Embryonic facial prominence (tissue), 1 donor: ENCODE results near the gene CXCL8.
"Not testable (repeated sequence)": the region's sequence is repeated elsewhere in the genome, so short reads cannot be mapped to it uniquely, and the experiment has no call there.

ENCODE experiments used
- DNase-seq: peaks from one replicate; pipeline ENCODE4 v3.0.0-alpha.2; 2016; ENCODE audit errors: extremely low spot score

The CXCL8 gene

GRCh38 chr4:73743281-73743680 is 2.9 kb downstream of the CXCL8 start:
- no peak for DNase-seq

DNA sequence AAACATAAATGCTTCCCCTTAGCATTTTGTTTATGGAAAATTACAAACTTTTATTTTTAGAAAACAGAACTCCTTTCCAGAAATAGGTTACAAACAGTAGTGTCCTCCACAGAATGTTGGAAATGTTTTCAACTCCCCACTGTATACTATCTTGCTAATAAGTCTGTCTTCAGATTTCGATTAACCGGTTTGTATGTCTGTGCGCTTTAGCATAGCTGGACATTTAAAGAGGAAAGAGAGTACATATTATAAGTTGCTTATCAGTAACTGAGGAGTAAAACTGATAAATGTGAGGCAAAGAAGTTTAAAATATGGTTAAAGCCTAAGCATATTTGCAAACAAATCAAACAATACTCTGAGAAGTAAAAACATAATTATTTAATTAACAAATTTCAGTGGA is 3.4 kb downstream of the CXCL8 start:
- no peak for DNase-seq

DNA sequence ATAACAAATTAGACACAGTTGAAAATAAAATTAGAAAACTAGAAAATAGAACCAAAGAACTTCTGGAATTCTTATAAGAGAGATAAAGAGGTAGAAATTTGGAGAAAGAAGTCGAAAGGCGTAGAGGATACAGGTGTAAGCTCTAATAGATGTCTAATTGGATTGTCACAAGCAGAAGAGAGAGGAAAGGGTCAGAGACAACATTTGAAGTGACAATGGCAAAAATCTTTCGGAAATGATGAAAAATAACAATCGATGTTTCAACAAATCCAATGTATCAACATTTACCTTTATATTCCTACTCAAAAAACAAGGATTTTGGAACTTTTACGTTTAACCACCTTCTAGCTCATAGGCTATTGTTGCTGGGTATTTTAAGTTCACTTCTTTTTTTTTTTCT is 3.8 kb downstream of the CXCL8 start:
- DNase-seq: no peak

DNA sequence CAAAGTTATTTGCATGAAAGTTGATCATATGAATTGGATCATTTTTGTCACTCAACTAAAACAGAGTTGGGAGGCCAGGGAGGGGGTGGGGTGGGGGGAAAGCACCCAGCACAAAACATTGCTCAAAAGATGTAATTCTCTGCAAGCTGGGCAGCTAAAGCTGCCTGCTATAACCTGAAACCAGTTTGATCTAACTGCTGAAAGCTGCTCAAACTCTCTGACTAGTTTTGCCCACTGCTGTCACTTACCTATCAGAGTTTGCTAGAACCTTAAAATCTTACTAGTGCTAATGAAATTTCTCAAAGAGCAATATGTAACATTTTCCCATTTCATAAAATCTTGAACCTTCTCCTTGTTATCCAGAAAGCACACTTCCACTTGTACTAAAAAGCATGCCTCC is 10.4 kb downstream of the CXCL8 start:
- DNase-seq: no peak

DNA sequence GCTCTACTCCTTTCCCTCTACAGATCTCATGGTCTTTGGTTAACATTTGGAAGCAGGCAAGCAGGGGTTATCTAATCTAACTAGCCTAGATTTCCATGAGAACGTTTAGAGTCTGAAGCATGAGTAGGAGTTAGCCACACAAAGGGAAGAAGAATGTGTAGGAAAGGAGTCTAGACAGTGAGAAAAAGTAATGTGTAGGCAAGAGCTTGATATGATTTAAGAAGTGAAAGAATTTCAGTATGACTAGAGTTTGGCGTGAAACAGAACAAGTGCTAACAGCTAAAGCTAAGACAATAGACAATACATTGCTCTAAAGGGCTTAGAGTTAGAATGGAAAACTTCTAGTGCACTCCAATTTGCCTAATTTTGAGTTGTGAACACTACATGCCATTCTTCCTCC is 10.8 kb downstream of the CXCL8 start:
- no peak for DNase-seq

DNA sequence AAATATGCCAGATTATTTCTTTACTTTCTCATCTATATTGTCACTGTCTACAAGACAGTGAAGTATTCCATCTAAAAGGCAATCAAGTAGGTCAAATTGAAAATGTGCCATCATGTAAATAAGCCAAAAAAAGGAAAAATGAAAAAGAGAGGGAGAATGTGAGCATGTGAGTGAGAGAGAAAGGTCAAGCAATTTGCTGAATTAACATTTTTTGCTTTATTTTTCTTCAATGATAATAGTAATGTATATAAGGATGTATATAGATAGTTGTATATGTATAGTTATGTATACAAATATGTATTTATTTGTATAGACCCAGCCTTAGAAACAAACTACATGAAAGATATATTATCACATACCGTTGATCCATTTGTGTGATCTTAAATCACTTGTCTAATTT is 11.5 kb downstream of the CXCL8 start:
- no peak for DNase-seq

DNA sequence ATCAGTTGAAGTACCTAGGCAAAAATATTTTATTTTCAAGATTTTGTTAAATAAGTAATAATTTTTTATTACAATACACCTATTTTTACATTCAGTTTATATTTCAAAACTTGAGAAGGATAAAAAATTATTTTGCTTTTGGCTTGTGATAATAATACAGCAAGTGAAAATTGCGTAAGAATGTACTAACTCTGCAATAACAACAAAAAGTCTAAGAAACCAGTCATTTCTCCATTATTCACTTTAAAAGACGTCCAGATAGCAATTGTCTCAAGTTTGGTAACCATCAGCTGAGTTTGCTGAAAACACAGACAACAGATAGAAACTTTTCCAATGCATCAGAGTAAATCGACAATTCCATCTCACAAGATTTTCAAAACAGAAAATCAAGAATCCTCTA is 12.1 kb downstream of the CXCL8 start:
- DNase-seq: no peak

DNA sequence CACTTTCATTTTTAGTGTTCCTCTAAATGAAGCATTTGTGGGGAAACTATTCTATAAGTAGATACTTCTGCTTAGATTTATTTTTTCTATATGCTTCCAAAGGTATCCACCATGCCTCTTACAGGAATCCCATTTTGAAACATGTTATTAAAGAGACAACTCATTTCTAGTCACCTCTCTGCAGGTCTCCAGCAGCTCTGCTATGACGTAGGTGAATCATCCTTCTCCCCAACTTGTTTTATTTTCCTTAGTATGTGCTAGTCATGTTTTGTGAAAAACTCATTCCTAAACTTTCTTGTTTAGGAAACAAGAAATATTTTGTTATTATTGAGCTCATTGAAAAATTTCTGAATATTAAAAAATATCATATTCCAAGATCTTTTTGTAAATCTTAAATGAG is 12.8 kb downstream of the CXCL8 start:
- DNase-seq: no peak

GRCh38 chr4:73754934-73755333 is 14.6 kb downstream of the CXCL8 start:
- no peak for DNase-seq

- DNase-seq: no peak
Observed at GRCh38 chr4:73759357-73759756, 19.0 kb downstream of the CXCL8 start.

DNA sequence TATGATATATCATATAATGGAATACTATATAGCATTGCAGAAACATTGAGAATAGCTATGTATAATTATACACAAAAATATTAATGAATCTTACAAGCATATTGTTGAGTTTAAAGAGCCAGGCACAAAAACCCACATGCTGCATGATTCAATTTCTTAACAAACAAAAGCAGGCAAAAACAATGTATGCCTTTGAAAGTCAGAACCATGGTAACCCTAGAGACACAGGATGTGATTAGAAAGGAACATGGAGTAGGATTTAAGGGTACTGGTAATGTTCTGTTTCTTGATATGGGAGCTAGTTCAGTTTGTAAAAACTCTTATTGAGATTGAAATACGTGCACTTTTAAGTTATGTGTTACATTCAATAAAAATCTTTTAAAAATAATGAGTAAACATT is 21.5 kb downstream of the CXCL8 start:
- no peak for DNase-seq

DNA sequence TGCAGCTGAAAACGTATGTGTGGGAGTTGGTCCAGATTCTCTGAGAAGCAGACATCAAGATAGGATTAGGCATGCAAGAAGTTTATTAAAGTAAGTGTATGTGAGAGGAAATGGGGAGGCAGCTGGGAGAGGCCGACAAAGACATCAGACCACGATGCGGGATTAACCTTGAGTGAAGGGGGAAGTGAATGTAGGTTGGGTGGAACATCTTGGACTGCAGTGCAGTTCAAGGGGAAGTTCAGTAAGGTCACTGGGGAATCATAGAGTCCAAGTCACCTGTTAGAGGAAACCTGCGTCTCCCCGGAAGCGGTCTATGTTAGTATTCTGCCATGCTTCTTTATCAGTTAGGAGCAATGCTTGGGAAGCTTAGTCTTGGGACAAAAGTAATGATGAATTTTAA is 22.0 kb downstream of the CXCL8 start:
- DNase-seq: no peak

DNA sequence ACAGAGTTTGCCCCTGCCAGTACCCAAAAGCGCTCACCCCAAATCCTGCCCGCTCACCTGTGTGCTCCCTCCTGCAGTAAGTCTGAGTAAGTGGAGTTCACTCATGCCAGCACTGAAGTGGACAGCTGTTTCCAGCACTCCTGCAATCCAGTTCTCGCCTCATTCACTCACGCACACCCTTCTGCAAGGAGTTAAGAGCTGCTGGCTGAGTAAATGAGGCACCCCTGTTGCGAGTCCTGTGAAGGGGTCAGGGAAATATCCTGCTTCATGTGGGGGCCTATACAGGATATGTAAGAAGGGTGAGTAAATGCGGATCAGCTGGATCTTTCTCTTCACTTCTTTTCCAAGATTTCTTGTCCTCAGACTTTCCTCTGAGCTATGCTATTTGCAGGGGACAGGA is 23.5 kb downstream of the CXCL8 start:
- DNase-seq: no peak

DNA sequence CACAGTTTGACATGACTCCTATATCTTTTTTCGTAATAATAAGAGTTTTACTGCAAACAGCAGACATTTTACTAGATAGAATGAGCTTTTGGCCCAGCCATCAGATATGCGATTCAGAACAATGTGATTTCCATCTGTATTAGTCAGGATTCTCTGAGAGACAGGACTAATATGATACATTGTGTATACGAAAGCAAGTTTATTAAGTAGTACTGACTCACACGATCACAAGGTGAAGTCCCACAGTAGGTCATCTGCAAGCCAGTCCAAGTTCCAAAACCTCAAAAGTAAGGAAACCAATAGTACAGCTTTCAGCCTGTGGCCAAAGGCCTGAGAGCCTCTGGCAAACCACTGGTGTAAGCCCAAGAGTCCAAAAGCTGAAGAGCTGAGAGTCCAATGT is 24.1 kb downstream of the CXCL8 start:
- no peak for DNase-seq

DNA sequence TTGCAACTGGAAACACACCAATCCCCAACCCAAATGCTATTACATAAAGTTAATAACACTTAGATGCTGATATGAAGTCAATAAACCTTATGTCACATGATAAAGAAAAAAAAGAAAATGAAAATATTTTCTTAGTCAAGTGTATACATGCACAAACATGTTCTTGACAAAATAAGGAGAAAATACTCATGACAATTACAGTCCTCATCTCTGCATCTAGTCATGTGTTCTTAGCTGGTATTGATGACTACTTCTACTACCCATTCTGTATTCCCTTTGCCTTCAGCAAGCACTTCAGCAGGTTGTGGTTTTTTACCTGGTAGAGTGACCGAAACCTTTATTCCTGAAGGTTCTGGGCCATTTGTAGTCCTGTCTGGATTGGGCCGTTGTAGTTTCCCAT is 24.9 kb downstream of the CXCL8 start:
- DNase-seq: no peak

DNA sequence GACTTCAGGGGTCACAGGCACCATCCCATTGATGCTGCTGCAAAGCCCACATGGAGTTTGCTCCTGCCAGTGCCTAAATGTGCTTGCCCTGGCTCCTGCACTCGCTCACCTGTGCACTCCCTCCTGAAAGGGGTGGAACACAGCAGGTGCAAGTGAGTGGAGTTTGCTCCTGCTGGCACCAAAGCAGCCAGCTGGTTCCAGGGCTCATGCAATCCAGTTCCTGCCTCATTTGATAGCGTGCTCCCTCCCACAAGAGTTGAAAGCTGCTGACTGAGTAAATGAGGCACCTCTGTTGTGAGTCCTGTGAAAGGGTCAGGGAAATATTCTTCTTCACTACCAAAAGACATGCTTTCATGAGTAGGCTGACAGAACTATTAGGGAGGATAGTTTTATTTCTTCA is 30.5 kb downstream of the CXCL8 start:
- no peak for DNase-seq

DNA sequence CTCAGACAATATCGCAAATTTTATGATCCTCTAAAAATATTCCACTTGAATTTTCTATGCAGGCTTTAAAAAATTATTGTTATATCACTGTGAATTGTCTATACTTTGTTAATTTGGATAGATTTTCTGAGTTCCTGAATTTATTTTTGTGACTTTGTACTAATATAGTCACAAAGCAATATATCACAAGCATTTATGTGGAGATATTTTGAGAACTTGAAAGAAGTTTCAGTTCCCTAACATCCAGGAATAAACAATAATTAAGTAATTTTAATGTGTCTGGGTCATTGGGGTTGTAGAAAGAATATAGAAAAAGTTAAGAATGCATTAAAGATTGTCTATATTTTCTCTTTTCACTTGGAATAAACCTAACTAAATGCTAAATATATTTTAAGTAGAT is 32.0 kb downstream of the CXCL8 start:
- no peak for DNase-seq

- DNase-seq: not testable (repeated sequence)
Observed at GRCh38 chr4:73774406-73774805, 34.0 kb downstream of the CXCL8 start.

GRCh38 chr4:73776321-73776729 is 36.0 kb downstream of the CXCL8 start:
- DNase-seq: no peak

DNA sequence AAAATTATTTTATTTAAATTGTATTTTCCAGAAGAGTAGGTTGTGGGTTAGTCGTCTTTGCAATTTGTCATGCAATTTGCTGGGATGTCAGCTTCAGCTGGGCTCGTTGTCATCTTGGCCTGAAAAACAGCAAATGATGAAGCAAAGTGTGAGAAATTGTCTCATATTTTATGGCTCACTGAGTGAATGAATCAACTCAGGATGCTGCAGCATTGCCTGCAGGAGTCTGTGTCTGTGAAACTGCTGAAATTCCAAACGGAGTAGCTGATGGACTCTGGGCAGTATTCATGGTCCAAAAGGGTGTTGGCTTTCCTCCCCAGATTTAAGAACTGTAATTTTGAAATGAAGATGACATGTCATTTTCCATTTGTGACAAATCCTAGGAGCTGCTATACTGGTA is 37.2 kb downstream of the CXCL8 start:
- no peak for DNase-seq

- no peak for DNase-seq
Observed at GRCh38 chr4:73780243-73780642, 39.9 kb downstream of the CXCL8 start.

DNA sequence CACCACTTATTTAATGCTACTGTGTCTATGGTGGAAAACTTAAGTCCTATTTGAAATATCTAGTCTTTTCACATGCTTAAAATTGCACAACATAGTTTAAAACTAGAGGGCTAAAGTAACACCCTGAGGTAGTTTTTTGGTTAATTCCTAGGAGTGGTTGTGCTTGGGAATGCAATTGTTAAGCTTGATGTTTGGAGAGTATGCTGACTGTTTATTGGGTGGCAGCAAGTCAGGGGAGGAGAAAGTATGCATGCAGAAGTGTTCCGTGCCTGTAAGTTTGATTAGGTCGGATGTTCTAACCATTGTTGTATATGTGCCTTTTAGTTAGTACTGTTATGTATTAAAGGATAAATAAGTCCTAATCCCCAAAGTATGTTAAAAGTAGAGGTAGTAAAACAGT is 40.5 kb downstream of the CXCL8 start:
- DNase-seq: no peak

- DNase-seq: no peak
Observed at GRCh38 chr4:73788411-73788810, 48.0 kb downstream of the CXCL8 start.
